ENCODE data around the gene MMP11. TPM values are rescaled to one million over a fixed set of nuclear protein-coding genes. Genes with fewer than 3 reads are reported as not detected.

MMP11 gene
- polyA plus RNA-seq, 1 donor from 2014 or later, result 9.3 TPM

GRCh38 chr22:23825246-23825905 is 52.7 kb downstream of the MMP11 start:
- no peaks in the 10 kb centered on the region for H3K9me2 ChIP-seq (ENCODE audit: insufficient read depth, low read length)
- TF ChIP-seq CTCF (IDR thresholded peaks at IDR 0.05; ENCODE audit: poor library complexity, severe bottlenecking) (no peak), MXI1 (conservative IDR thresholded peaks at IDR 0.05; ENCODE audit: poor library complexity, severe bottlenecking) (no peak), EP300 (conservative IDR thresholded peaks at IDR 0.05; ENCODE audit: poor library complexity, severe bottlenecking) (no peak), SMC3 (conservative IDR thresholded peaks at IDR 0.05; ENCODE audit: poor library complexity) (no peak), RAD21 (conservative IDR thresholded peaks at IDR 0.05) (no peak), POLR2AphosphoS5 (IDR thresholded peaks at IDR 0.05) (no peak), TAF1 (IDR thresholded peaks at IDR 0.05; ENCODE audit: low read depth) (no peak), EZH2 (IDR thresholded peaks at IDR 0.05; ENCODE audit: borderline replicate concordance, insufficient read depth, low read length, poor library complexity, severe bottlenecking) (no peak), REST (IDR thresholded peaks at IDR 0.05; ENCODE audit: borderline replicate concordance) (no peak)
- H3K4me3 ChIP-seq (ENCODE audit: low read length), result no peak overlapping the region
- H4K20me1 ChIP-seq (ENCODE audit: insufficient read depth), result no peaks in the 10 kb centered on the region
- H3F3A ChIP-seq (ENCODE audit: insufficient read depth, low read length, poor library complexity, severe bottlenecking), result no peaks in the 10 kb centered on the region
- H3K79me2 ChIP-seq (replicated peaks; ENCODE audit: insufficient read depth, low read length), result peaks cover 5% of the 10 kb centered on the region
- no peak overlapping the region for H3K9ac ChIP-seq (ENCODE audit: low read length)
- peaks cover 5% of the 10 kb centered on the region for H3K36me3 ChIP-seq (ENCODE audit: insufficient read depth, low read length)
- H3K27me3 ChIP-seq (ENCODE audit: insufficient read depth, low read depth, low read length), result no peaks in the 10 kb centered on the region
- no peak overlapping the region for H2AFZ ChIP-seq (ENCODE audit: low read depth, low read length)
- H3K27ac ChIP-seq (ENCODE audit: low read length), result no peak overlapping the region
- H3K4me2 ChIP-seq (ENCODE audit: low read length), result no peak overlapping the region
- H3K9me3 ChIP-seq (ENCODE audit: low read length), result no peaks in the 10 kb centered on the region

- H3K9me3 ChIP-seq (ENCODE audit: low read length), result no peaks in the 10 kb centered on the region
- no peak overlapping the region for H3K4me3 ChIP-seq (ENCODE audit: low read length)
- H3K27me3 ChIP-seq (ENCODE audit: insufficient read depth, low read depth, low read length), result no peaks in the 10 kb centered on the region
- no peaks in the 10 kb centered on the region for H3F3A ChIP-seq (ENCODE audit: insufficient read depth, low read length, poor library complexity, severe bottlenecking)
- H2AFZ ChIP-seq (ENCODE audit: low read depth, low read length), result no peak overlapping the region
- no peak overlapping the region for H3K9ac ChIP-seq (ENCODE audit: low read length)
- no peak overlapping the region for H3K27ac ChIP-seq (ENCODE audit: low read length)
- no peaks in the 10 kb centered on the region for H3K9me2 ChIP-seq (ENCODE audit: insufficient read depth, low read length)
- no peak for TF ChIP-seq REST (IDR thresholded peaks at IDR 0.05; ENCODE audit: borderline replicate concordance)
- H3K4me2 ChIP-seq (ENCODE audit: low read length), result no peak overlapping the region
- no peaks in the 10 kb centered on the region for H4K20me1 ChIP-seq (ENCODE audit: insufficient read depth)
- H3K36me3 ChIP-seq (ENCODE audit: insufficient read depth, low read length), result peaks cover 5% of the 10 kb centered on the region
- H3K79me2 ChIP-seq (replicated peaks; ENCODE audit: insufficient read depth, low read length), result peaks cover 12% of the 10 kb centered on the region
Measured at GRCh38 chr22:23826510-23827350, 54.1 kb downstream of the MMP11 start.

Data from neural cell (in vitro differentiated cells).